ENCODE results near the gene COQ5. TPM values are rescaled to one million over a fixed set of nuclear protein-coding genes. Genes with fewer than 3 reads are reported as not detected.

COQ5 gene
- total and polyA plus RNA-seq, 2 of the 4 experiments (the other 2 are of a cell fraction), result 21.6 to 25.1 TPM

GRCh38 chr12:120453977-120454376, 75.0 kb downstream of the COQ5 start:
- Histone ChIP-seq H2BK15ac (ENCODE audit: low read depth, low read length) (no peak overlapping the region), H3K9ac (ENCODE audit: low read depth, low read length) (no peak overlapping the region), H3K79me1 (ENCODE audit: low read depth in 1 of 2, low read length in 2 of 2) (peaks cover 8 to 47% of the 10 kb centered on the region in 2 experiments), H4K20me1 (ENCODE audit: insufficient read depth, low read length) (peaks cover 14% of the 10 kb centered on the region; the same call in 1 of the 2 replicates), H2BK5ac (ENCODE audit: low read depth, low read length, poor library complexity, severe bottlenecking) (no peak overlapping the region), H3K4ac (ENCODE audit: low read depth, low read length) (no peak overlapping the region), H3K4me2 (ENCODE audit: low read depth, low read length) (no peak overlapping the region), H2AK5ac (ENCODE audit: low read depth, low read length) (no peak overlapping the region), H2BK120ac (ENCODE audit: low read depth, low read length) (no peak overlapping the region), H3K9me3 (ENCODE audit: control insufficient read depth, insufficient read depth, low read length) (no peaks in the 10 kb centered on the region), H3K9me1 (ENCODE audit: insufficient read depth, low read length) (no peaks in the 10 kb centered on the region), H3K36me3 (ENCODE audit: control insufficient read depth, insufficient read depth, low read length) (peaks cover 40% of the 10 kb centered on the region), H2AK9ac (replicated peaks; ENCODE audit: low read depth, low read length, poor library complexity) (no peak overlapping the region), H4K91ac (ENCODE audit: insufficient read depth, low read depth, low read length) (no peak overlapping the region), H3K14ac (replicated peaks; ENCODE audit: low read depth, low read length) (no peak overlapping the region), H3K23ac (ENCODE audit: low read depth, low read length) (no peak overlapping the region), H3K56ac (ENCODE audit: extremely low read depth, insufficient read depth, low read length) (no peak overlapping the region), H3K27me3 (ENCODE audit: control insufficient read depth, insufficient read depth, low read length) (no peaks in the 10 kb centered on the region), H3K18ac (ENCODE audit: low read depth, low read length) (no peak overlapping the region), H3K4me1 (ENCODE audit: control insufficient read depth, insufficient read depth, low read length) (no peaks in the 10 kb centered on the region), H2BK20ac (ENCODE audit: low read depth, low read length) (no peak overlapping the region), H4K8ac (ENCODE audit: low read depth in 2 of 2, low read length in 2 of 2) (no peak overlapping the region), H2AFZ (replicated peaks; ENCODE audit: low read length, poor library complexity) (no peak overlapping the region), H4K5ac (ENCODE audit: low read depth, low read length) (no peak overlapping the region), H3K27ac (ENCODE audit: insufficient read depth, low read length) (no peak overlapping the region), H3K4me3 (ENCODE audit: insufficient read depth, low read depth, low read length) (no peak overlapping the region)
- TF ChIP-seq RCOR1 (IDR thresholded peaks at IDR 0.05; ENCODE audit: insufficient replicate concordance, low read length) (no peak), MXI1 (IDR thresholded peaks at IDR 0.05; ENCODE audit: borderline replicate concordance, low read depth, low read length) (no peak), NFE2L2 (IDR thresholded peaks at IDR 0.05; ENCODE audit: low read depth, low read length) (no peak), RAD21 (IDR thresholded peaks at IDR 0.05; ENCODE audit: low read length) (peak; percentile 18; the same call in 1 of the 2 replicates), USF2 (IDR thresholded peaks at IDR 0.05; ENCODE audit: low read depth, low read length) (no peak), CHD1 (IDR thresholded peaks at IDR 0.05; ENCODE audit: low read depth, low read length) (no peak), CEBPB (IDR thresholded peaks at IDR 0.05; ENCODE audit: low read depth, low read length) (no peak), SMC3 (IDR thresholded peaks at IDR 0.05; ENCODE audit: low read depth, low read length) (no peak), MAFK (IDR thresholded peaks at IDR 0.05; ENCODE audit: low read depth, low read length) (peak; percentile 90), FOS (IDR thresholded peaks at IDR 0.05; ENCODE audit: low read depth, low read length) (no peak), MAZ (IDR thresholded peaks at IDR 0.05; ENCODE audit: borderline replicate concordance, low read depth, low read length) (no peak), BHLHE40 (IDR thresholded peaks at IDR 0.05; ENCODE audit: low read depth, low read length) (no peak), ELK1 (IDR thresholded peaks at IDR 0.05; ENCODE audit: borderline replicate concordance, low read depth, low read length) (no peak), RFX5 (IDR thresholded peaks at IDR 0.05; ENCODE audit: low read depth, low read length) (no peak), CTCF (conservative IDR thresholded peaks at IDR 0.05; ENCODE audit: low read depth, low read length) (peak; percentile 56), POLR2A (IDR thresholded peaks at IDR 0.05; ENCODE audit: low read depth, low read length) (no peak)
- 100% methylated on average over 1 of the region's 4 CpGs; no CpG with 5 or more reads in 1 of the 2 experiments for WGBS, 2 experiments (ENCODE audit: extremely low coverage in 2 of 2, insufficient read length in 1 of 2)
- DNase-seq, result peak; percentile 19
- ChIA-PET CTCF (interaction anchor here (1.4 kb wide), 1 partner anchor 13 kb away, joined by 3 read pairs; no protein-coding TSS in a partner anchor), POLR2A (ENCODE audit: unreplicated experiment) (interaction anchor here (0.6 kb wide), 1 partner anchor 130 kb away, joined by 4 read pairs; no protein-coding TSS in a partner anchor)
- intact Hi-C loops (cut with micrococcal nuclease), result no loop called here
- dilution Hi-C loops (cut with HindIII; ENCODE audit: low sequenced_read_pairs, unreplicated experiment), result no loop called here
- no TSS peak for BruUV-seq (replicated peaks)
- in situ Hi-C loops (cut with MboI; ENCODE audit: low sequenced_read_pairs), result no loop called here
- peak; percentile 68 for ATAC-seq (ENCODE audit: low read depth)
